ENCODE data around the gene KLHL12.

Gene KLHL12

DNA sequence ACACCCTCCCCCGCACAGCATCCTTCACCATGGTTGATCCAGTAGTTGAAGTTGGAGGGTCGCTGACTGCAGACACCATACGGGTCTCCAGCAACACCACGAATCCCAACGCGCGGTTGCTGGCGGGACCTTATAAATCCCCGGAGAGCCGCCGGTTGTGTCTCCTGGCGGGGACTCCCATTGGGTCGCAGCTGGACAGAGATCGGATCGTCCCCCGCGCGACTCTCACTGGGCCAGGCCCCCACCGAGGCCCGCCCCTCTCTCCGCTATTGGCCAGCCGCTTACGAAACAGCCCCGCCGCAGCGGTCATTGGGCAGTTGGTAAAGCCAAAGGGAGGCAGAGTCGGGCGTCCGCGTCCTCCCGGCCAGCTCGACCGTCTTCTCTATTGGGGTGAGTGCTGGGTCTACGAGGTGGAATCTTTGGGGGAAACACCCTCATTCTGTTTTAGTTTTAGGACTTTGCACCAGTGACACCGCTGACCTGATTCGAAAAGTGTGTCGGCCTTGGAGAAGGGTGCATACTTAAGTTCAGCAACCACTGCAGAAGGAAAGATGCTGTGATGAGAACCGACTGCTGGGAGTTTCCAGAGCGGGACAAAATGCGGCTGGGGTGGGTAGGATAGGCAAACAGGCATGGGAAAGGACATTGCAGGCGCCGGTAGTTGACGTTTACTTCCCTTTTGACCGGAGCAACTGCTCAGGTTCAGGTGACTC lies 65.5 kb downstream of the KLHL12 start:
- TF ChIP-seq REST (IDR thresholded peaks at IDR 0.05; ENCODE audit: insufficient read depth in 1 of 2, low read depth in 2 of 2, low read length in 2 of 2) (no peak), FOXP2 (optimal IDR thresholded peaks at IDR 0.05; ENCODE audit: borderline replicate concordance, extremely low read depth, extremely low read length, insufficient read depth) (no peak), TAF1 (IDR thresholded peaks at IDR 0.05; ENCODE audit: borderline replicate concordance, insufficient read depth, low read length) (no peak), POLR2AphosphoS5 (IDR thresholded peaks at IDR 0.05; ENCODE audit: low read depth, low read length) (no peak), SIN3A (IDR thresholded peaks at IDR 0.05; ENCODE audit: borderline replicate concordance, insufficient read depth, low read length) (no peak)

- no peak for TF ChIP-seq REST (IDR thresholded peaks at IDR 0.05; ENCODE audit: insufficient read depth in 1 of 2, low read depth in 2 of 2, low read length in 2 of 2)
- no peak for TF ChIP-seq FOXP2 (optimal IDR thresholded peaks at IDR 0.05; ENCODE audit: borderline replicate concordance, extremely low read depth, extremely low read length, insufficient read depth)
- no peak for TF ChIP-seq POLR2AphosphoS5 (IDR thresholded peaks at IDR 0.05; ENCODE audit: low read depth, low read length)
- TF ChIP-seq SIN3A (IDR thresholded peaks at IDR 0.05; ENCODE audit: borderline replicate concordance, insufficient read depth, low read length): no peak
- TF ChIP-seq TAF1 (IDR thresholded peaks at IDR 0.05; ENCODE audit: borderline replicate concordance, insufficient read depth, low read length): no peak
Observed at GRCh38 chr1:202860744-202861419, 66.2 kb downstream of the KLHL12 start.

DNA sequence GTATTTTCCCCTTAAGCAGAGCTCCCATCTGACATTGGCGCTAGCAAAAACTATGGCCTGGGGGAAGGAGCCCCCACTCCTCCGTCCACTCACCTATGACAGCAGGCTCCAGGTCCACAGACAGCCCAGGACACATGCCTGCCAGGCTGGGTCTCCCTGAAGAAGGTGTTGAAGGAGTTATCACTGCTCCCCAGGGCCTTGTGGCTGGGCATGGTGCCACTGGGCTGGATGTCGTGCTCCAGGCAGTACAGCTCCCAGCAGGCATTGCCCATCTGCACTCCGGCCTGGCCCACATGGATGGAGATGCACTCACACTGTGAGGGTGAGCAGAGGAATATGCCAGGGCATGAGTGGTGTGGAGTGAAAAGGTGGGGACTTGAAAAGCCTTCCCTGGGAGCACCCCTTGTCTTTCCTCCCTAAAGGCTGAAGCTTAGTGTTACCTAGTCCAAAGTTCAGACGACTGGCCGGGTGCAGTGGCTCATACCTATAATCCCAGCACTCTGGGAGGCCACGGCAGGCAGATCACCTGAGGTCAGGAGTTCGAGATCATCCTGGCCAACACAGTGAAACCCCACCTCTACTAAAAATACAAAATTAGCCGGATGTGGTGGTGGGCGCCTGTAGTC lies 68.1 kb downstream of the KLHL12 start:
- TF ChIP-seq REST (IDR thresholded peaks at IDR 0.05; ENCODE audit: insufficient read depth in 1 of 2, low read depth in 2 of 2, low read length in 2 of 2) (no peak), FOXP2 (optimal IDR thresholded peaks at IDR 0.05; ENCODE audit: borderline replicate concordance, extremely low read depth, extremely low read length, insufficient read depth) (no peak), TAF1 (IDR thresholded peaks at IDR 0.05; ENCODE audit: borderline replicate concordance, insufficient read depth, low read length) (no peak), SIN3A (IDR thresholded peaks at IDR 0.05; ENCODE audit: borderline replicate concordance, insufficient read depth, low read length) (no peak), POLR2AphosphoS5 (IDR thresholded peaks at IDR 0.05; ENCODE audit: low read depth, low read length) (no peak)

DNA sequence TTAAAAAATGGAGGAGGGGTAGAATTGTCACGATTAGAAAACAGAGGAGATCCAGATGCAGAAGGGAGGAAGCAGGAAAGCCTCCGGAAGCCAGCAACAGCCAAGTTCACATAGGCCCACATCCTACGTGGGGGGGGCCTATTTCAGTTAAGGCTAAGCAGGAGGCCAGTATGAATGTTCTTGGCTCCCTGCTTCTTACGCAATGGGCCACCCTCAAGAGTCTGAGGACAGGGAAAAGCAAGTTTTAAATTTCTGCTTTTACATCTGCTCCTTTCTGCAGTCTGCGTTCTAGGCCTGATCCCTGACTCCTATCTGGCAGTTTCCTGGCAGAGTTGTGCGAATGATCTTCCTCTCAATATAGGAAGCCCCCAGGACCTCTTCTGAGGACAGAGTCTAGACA lies 68.7 kb downstream of the KLHL12 start:
- no peak for TF ChIP-seq FOXP2 (optimal IDR thresholded peaks at IDR 0.05; ENCODE audit: borderline replicate concordance, extremely low read depth, extremely low read length, insufficient read depth)
- no peak for TF ChIP-seq POLR2AphosphoS5 (IDR thresholded peaks at IDR 0.05; ENCODE audit: low read depth, low read length)
- TF ChIP-seq TAF1 (IDR thresholded peaks at IDR 0.05; ENCODE audit: borderline replicate concordance, insufficient read depth, low read length): no peak

DNA sequence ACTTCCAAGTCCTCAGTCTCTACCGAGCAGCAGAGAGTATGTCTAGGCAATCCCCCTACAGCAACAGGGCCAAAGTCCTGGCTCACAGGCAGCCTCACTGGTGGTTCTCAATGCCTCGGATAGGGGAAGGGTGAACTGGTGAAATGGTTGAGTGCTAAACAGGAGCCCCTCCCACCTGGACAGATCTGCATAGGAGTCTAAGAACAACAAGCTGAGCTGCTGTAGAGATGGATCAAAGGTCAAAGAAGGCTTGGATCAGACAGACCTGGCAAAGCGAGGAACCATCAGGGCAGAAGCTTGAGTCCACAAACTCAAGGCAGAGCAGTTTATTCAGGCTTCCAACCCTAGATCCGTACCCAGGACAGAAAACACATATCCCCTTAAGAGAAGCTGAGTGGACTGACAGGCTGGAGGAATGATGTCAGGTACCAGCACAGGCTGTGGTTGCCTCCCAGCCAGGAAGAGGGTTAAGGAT lies 69.9 kb downstream of the KLHL12 start:
- TF ChIP-seq POLR2AphosphoS5 (IDR thresholded peaks at IDR 0.05; ENCODE audit: low read depth, low read length): no peak
- no peak for TF ChIP-seq REST (IDR thresholded peaks at IDR 0.05; ENCODE audit: insufficient read depth in 1 of 2, low read depth in 2 of 2, low read length in 2 of 2)
